OCI-LY1 (cell line): Measurements from ENCODE around the gene COG7.

Source experiments
- CTCF ChIP-seq: fragments of 200-600 bp; sonication (generic), shearing (Covaris generic); IDR thresholded peaks from 2 replicates; pipeline ENCODE4 v1.5.1; 2017; ENCODE audit warnings: mild to moderate bottlenecking, antibody characterized with exemption, low read length, moderate library complexity, mixed read lengths
- EZH2 ChIP-seq: fragments of 200-600 bp; sonication (generic), shearing (Covaris generic); IDR thresholded peaks from 2 replicates; pipeline ENCODE4 v1.8.0; 2017; ENCODE audit warnings: borderline replicate concordance, mixed run types, mild to moderate bottlenecking, antibody characterized with exemption, low read length, moderate library complexity, mixed read lengths

GRCh38 chr16:23401139-23401538, 51.9 kb downstream of the COG7 start:
- TF ChIP-seq EZH2 (no peak), CTCF (no peak)
